ENCODE results near the gene UTP4.

The UTP4 gene

DNA sequence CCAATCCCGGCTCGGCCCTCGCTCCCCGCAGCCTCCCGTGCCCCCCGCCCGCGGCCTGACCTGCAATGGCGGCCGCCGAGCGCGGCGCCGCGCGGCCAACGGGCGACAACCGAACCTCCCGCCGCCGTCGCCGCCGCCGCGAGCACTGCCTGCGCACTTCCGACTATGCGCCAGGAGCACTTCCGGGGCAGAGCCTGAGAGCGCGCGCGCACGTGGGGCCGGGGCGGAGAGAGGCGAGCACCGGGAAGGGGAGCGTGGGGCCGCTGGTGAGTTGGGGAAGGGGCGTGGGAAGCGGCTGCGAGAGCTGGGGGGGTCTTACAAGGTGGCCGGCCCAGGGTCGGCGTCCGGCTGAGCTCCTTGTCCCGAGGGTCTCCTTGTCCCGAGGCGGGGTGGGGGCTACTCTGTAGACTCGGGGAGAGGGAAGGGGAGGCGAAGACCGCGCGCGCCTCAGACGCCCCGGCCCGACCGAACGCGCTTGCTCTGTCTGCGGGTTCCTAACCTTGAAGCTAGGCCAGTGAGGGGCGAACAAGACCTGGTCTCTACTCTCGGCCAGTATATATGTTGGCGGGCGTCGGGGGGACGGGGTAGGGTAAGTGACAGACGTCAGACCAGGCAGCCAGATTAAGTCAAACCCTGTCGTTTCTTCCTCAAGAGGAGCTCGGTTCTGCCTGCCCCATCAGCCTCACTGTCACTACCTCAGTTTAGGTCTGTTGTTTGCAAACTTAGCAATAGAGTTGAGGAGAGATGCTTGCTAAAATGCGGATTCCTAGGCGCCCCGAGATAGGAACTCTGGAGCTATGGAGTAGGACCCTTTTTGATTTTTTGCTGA is at the start of gene UTP4, which contains the start of gene CHTF8:
Gene UTP4, plus strand, starts transcription at position 226 of the 829 bp plus-strand sequence. CDS start 811 bp downstream, outside the sequence.
Gene CHTF8, minus strand, starts transcription at position 165 of the 829 bp plus-strand sequence. CDS start 11,130 bp downstream, outside the sequence.
- DNase-seq = peak; percentile 68

DNA sequence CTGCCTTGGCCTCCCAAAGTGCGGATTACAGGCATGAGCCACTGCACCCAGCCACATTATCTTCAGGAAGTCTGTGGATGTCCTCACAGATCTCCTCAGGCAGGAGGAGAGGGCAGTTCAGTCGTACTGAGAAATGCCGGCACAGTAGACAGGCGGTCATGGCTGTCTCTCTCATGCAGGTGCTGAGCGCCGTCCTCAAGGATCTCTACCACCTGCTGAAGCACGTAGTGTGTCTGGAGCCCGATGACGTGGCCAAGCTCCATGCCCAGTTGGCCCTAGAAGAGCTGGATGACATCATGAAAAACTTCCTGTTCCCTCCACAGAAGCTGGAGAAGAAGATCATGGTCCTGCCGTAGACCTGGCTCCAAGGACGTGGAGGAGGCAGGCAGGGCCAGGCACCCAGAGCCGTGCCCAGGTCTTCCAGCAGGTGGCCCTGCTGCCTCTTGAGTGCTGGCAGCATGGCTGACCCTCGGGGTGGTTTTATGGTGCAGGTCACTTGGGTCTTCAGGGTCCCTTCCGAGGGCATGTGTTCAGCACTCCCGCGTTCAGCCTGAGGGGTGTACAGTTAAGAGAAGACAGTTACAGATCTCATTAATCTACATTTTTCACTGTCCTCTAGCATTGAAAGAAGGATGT is 49.0 kb upstream of the UTP4 start:
- no peak for DNase-seq

GRCh38 chr16:69084289-69084688 is 48.2 kb upstream of the UTP4 start:
- DNase-seq = no peak

GRCh38 chr16:69085032-69085695 is 47.3 kb upstream of the UTP4 start:
- DNase-seq = no peak

- no peak for DNase-seq
Observed at GRCh38 chr16:69087161-69087581, 45.3 kb upstream of the UTP4 start.

- DNase-seq = no peak
Observed at GRCh38 chr16:69088684-69089083, 43.8 kb upstream of the UTP4 start.

GRCh38 chr16:69089091-69089910 is 43.1 kb upstream of the UTP4 start:
- DNase-seq = no peak

DNA sequence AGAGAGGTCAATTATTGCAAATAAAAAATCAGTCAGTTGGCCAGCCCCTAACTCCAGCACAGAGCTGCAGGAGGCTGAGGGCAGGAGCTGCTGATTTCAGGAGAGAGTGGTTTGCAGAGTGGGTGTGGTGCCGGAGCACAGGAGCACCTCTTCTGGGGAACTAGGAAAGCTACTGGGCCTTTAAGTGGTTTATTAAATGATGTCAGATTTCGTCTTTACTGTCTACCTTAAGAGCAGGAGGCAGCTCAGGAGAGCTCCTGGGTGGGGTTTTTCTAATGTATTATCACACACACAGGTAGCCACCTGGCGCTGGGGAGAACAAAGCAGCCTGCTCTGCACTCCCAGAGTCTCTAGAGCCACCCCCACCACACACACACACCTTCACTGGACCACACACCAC is 38.5 kb upstream of the UTP4 start:
- peak; percentile 65 for DNase-seq

GRCh38 chr16:69094501-69094900 is 37.9 kb upstream of the UTP4 start:
- no peak for DNase-seq

DNA sequence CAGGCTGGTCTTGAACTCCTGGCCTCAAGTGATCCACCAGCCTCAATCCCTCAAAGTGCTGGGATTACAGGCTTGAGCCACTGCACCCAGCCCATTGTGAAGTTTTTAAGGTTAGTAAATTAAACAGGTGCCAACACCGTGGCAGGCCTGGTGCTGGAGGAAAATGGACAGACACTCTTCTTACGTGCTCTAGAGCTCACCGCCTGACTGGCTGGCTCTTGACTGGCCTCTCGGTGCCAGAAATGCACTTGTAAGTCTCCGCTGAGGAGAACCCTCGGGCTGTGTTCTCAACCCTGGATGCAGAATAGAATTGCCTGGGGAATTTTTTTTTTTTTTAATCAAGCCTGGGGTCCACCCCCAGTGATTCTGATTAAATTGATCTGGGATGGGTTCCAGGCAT is 37.3 kb upstream of the UTP4 start:
- no peak for DNase-seq

GRCh38 chr16:69100071-69100691 is 32.3 kb upstream of the UTP4 start:
- DNase-seq = peak; percentile 38

- DNase-seq = peak; percentile 71
Observed at GRCh38 chr16:69105501-69106361, 26.7 kb upstream of the UTP4 start, which contains the start of gene HAS3. HAS3 (plus strand) TSS chr16:69105653; CDS start chr16:69109396, 3,743 bp downstream.

DNA sequence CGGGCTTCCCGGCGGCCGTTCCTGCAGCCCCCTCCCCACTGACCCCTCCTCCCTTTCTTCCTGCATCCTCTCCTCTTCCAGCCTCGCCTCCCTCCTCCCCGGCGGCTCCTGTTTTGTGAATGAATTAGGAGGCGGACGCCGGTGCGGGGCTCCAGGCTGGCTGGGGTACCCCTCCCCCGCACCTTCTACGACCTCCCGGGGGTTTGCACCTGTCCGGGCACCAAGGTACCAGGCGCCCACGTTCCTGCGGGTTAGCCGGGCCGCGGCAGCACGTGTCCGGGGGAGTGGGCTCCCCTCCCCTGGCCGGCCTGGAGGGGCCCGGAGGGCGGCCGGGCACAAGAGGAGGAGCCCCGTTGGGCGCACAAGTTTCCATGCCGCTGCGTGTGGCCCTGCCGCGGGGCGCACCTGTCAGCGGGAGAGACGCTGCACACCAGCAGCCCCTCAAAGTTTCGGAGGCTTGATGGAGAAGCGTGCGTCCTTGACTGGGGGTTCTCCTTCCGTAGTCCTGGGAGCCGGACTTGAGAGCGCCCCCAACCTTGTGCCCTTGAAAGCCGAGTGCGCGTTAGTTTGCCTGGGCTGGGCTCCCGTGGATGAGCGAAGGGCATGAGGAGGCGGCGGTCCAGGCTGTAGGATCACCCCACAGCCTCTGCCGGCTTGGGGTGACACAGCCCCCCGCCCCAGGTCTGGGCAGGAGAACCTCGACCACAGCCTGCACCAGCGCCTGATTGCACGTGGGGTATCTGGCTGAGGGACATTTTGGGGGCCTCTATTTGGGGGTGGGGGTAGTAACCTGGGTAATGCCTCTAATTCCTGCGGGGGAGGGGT is 25.7 kb upstream of the UTP4 start:
- DNase-seq = peak; percentile 42

DNA sequence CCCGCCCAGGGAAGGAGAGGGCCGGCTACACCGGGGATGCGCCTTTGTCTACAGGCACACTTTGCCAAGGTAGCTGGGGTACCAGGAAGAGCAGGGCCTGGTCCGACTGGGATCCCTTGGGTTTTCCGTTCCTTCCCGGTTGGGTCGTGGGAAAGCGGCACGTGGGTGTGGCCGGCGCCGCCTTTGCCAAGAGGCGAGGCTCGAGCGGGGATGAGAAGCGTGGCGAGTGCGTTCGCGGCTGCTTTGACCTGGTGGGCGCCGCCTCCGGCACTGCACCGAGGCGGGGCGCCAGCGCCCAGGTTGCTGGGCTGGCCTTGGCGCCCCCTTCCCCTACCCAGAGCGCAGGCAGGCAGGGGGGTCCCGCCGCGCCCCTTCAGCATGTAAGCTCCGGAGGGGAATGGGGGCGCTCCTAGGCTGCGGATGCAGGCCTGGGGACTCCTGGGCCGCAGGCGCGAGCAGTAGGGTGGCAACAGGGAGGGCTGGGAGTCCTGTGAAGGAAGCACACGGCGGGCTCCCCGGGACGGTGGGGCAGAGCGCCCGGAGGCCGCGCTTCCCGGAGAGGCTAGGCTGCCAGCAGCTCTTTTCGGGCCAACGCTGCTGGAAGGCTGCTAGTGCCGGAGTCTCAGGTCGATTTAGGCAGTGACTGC is 25.0 kb upstream of the UTP4 start:
- no peak for DNase-seq

- DNase-seq = no peak
Observed at GRCh38 chr16:69108064-69108904, 24.2 kb upstream of the UTP4 start.

GRCh38 chr16:69108905-69109252 is 23.6 kb upstream of the UTP4 start:
- no peak for DNase-seq

- DNase-seq = no peak
Observed at GRCh38 chr16:69109486-69110270, 22.8 kb upstream of the UTP4 start.

DNA sequence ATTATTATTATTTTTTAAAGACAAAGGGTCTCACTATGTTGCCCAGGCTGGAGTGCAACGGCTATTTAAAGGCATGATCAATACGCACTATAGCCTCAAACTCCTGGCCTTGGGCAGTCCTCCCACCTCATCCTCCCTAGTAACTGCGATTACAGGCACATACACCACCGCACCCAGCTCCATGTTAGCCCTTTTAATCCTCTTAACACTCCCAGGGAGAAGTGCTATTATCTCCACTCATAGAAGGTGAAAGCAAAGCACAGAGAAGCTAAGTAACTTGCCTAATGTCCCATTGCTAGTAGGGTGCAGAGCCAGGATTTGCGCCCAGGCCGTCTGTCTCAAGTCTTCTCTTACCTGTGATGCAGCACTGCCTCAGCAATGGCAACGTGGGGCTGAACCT is 22.0 kb upstream of the UTP4 start:
- DNase-seq = no peak
